HG02798 (cell line): ENCODE results near the gene HNRNPL.

Source experiments
- ATAC-seq: cut with Tn5 transposase; IDR thresholded peaks from one replicate; pipeline ENCODE4 v1.9.1; 2021; ENCODE audit warnings: mild to moderate bottlenecking; ENCODE audit not compliant: unreplicated experiment, poor library complexity

HNRNPL gene

GRCh38 chr19:38846097-38846496 lies 3.7 kb downstream of the HNRNPL start:
- no peak for ATAC-seq

- ATAC-seq: no peak
Measured at GRCh38 chr19:38845374-38846024, 4.3 kb downstream of the HNRNPL start.

GRCh38 chr19:38844093-38844686 lies 5.6 kb downstream of the HNRNPL start:
- no peak for ATAC-seq

GRCh38 chr19:38843175-38843758 lies 6.5 kb downstream of the HNRNPL start:
- no peak for ATAC-seq

- ATAC-seq: no peak
Measured at GRCh38 chr19:38842439-38843174, 7.2 kb downstream of the HNRNPL start.

- ATAC-seq: no peak
Measured at GRCh38 chr19:38841787-38842438, 7.9 kb downstream of the HNRNPL start.

GRCh38 chr19:38841180-38841766 lies 8.5 kb downstream of the HNRNPL start:
- no peak for ATAC-seq

GRCh38 chr19:38840583-38840968 lies 9.2 kb downstream of the HNRNPL start:
- ATAC-seq: no peak

- ATAC-seq: no peak
Measured at GRCh38 chr19:38839816-38840582, 9.8 kb downstream of the HNRNPL start.

GRCh38 chr19:38838986-38839761 lies 10.6 kb downstream of the HNRNPL start:
- ATAC-seq: no peak

GRCh38 chr19:38838208-38838985 lies 11.4 kb downstream of the HNRNPL start:
- no peak for ATAC-seq

- ATAC-seq: no peak
Measured at GRCh38 chr19:38837656-38838121, 12.1 kb downstream of the HNRNPL start.

GRCh38 chr19:38836983-38837626 lies 12.7 kb downstream of the HNRNPL start:
- no peak for ATAC-seq

- no peak for ATAC-seq
Measured at GRCh38 chr19:38836159-38836982, 13.4 kb downstream of the HNRNPL start.

- ATAC-seq: no peak
Measured at GRCh38 chr19:38834590-38834989, 15.2 kb downstream of the HNRNPL start.

GRCh38 chr19:38834104-38834490 lies 15.7 kb downstream of the HNRNPL start:
- no peak for ATAC-seq

- no peak for ATAC-seq
Measured at GRCh38 chr19:38833092-38833425, 16.7 kb downstream of the HNRNPL start.
